Activated naive CD8-positive, alpha-beta T cell treated with anti-CD3 and anti-CD28 coated beads, Interleukin-2, amount 50 U/mL, for 24 hours (primary cell): Measurements from ENCODE around the gene POLR1B.
"Not testable (repeated sequence)": the region's sequence is repeated elsewhere in the genome, so short reads cannot be mapped to it uniquely, and the experiment has no call there.

Experiments used
- ATAC-seq: fragments of 150-1000 bp; cut with Tn5 transposase; one replicate; pipeline ENCODE4 v1.10.0; 2021
- DNase-seq: peaks from one replicate; pipeline ENCODE4 v3.0.0; 2021
- H3K27ac Mint-ChIP-seq: one replicate; pipeline ENCODE4 v1.8.0; 2021; ENCODE audit warnings: mild to moderate bottlenecking, mixed read lengths
- H3K27me3 Mint-ChIP-seq: one replicate; pipeline ENCODE4 v1.8.0; 2021; ENCODE audit warnings: mixed read lengths
- H3K36me3 Mint-ChIP-seq: one replicate; pipeline ENCODE4 v1.8.0; 2021; ENCODE audit warnings: low read depth, mixed read lengths
- H3K4me1 Mint-ChIP-seq: one replicate; pipeline ENCODE4 v1.8.0; 2021; ENCODE audit warnings: mixed read lengths
- H3K4me3 Mint-ChIP-seq: one replicate; pipeline ENCODE4 v1.8.0; 2021; ENCODE audit warnings: mild to moderate bottlenecking, moderate library complexity, mixed read lengths
- H3K9me3 Mint-ChIP-seq: one replicate; pipeline ENCODE4 v1.8.0; 2021; ENCODE audit warnings: mixed read lengths

The POLR1B gene

GRCh38 chr2:112601754-112602153 is 59.5 kb downstream of the POLR1B start:
- Mint-ChIP-seq H3K27me3 (no peaks in the 10 kb centered on the region), H3K4me3 (no peak overlapping the region), H3K27ac (no peak overlapping the region), H3K36me3 (no peaks in the 10 kb centered on the region), H3K9me3 (no peaks in the 10 kb centered on the region), H3K4me1 (peaks cover 4% of the 10 kb centered on the region)
- ATAC-seq, result no peak
- DNase-seq, result no peak

GRCh38 chr2:112602917-112603316 is 60.7 kb downstream of the POLR1B start:
- Mint-ChIP-seq H3K9me3 (no peaks in the 10 kb centered on the region), H3K4me1 (peaks cover 4% of the 10 kb centered on the region), H3K4me3 (no peak overlapping the region), H3K27ac (no peak overlapping the region), H3K27me3 (no peaks in the 10 kb centered on the region), H3K36me3 (no peaks in the 10 kb centered on the region)
- ATAC-seq, result no peak
- DNase-seq, result no peak

- ATAC-seq (no peak), DNase-seq (no peak)
- Mint-ChIP-seq H3K27ac (no peak overlapping the region), H3K9me3 (no peaks in the 10 kb centered on the region), H3K4me3 (no peak overlapping the region), H3K27me3 (no peaks in the 10 kb centered on the region), H3K4me1 (peaks cover 4% of the 10 kb centered on the region), H3K36me3 (no peaks in the 10 kb centered on the region)
These were observed 61.5 kb downstream of the POLR1B start for GRCh38 chr2:112603731-112604130.

- Mint-ChIP-seq H3K27me3 (no peaks in the 10 kb centered on the region), H3K36me3 (no peaks in the 10 kb centered on the region), H3K27ac (no peak overlapping the region), H3K4me3 (no peak overlapping the region), H3K4me1 (peaks cover 2% of the 10 kb centered on the region), H3K9me3 (no peaks in the 10 kb centered on the region)
- ATAC-seq, result no peak
- no peak for DNase-seq
These were observed 62.7 kb downstream of the POLR1B start for GRCh38 chr2:112604952-112605351.

GRCh38 chr2:112605926-112606325 is 63.7 kb downstream of the POLR1B start:
- H3K36me3 Mint-ChIP-seq, result no peaks in the 10 kb centered on the region
- no peak for DNase-seq
- no peaks in the 10 kb centered on the region for H3K9me3 Mint-ChIP-seq
- H3K4me1 Mint-ChIP-seq, result no peaks in the 10 kb centered on the region
- no peak for ATAC-seq
- H3K4me3 Mint-ChIP-seq, result no peak overlapping the region
- H3K27ac Mint-ChIP-seq, result no peak overlapping the region
- H3K27me3 Mint-ChIP-seq, result no peaks in the 10 kb centered on the region

- H3K27ac Mint-ChIP-seq, result no peak overlapping the region
- ATAC-seq (no peak), DNase-seq (no peak)
- no peaks in the 10 kb centered on the region for H3K36me3 Mint-ChIP-seq
- H3K4me3 Mint-ChIP-seq, result no peak overlapping the region
- no peaks in the 10 kb centered on the region for H3K4me1 Mint-ChIP-seq
- no peaks in the 10 kb centered on the region for H3K9me3 Mint-ChIP-seq
- no peaks in the 10 kb centered on the region for H3K27me3 Mint-ChIP-seq
These were observed 64.3 kb downstream of the POLR1B start for GRCh38 chr2:112606547-112606946.

GRCh38 chr2:112607680-112608438 is 65.6 kb downstream of the POLR1B start:
- no peak overlapping the region for H3K4me3 Mint-ChIP-seq
- DNase-seq (no peak), ATAC-seq (no peak)
- no peak overlapping the region for H3K27ac Mint-ChIP-seq
- no peaks in the 10 kb centered on the region for H3K36me3 Mint-ChIP-seq
- no peaks in the 10 kb centered on the region for H3K4me1 Mint-ChIP-seq
- peaks cover 2% of the 10 kb centered on the region for H3K27me3 Mint-ChIP-seq
- no peaks in the 10 kb centered on the region for H3K9me3 Mint-ChIP-seq

- H3K36me3 Mint-ChIP-seq, H3K27ac Mint-ChIP-seq, DNase-seq, ATAC-seq, H3K4me3 Mint-ChIP-seq, H3K9me3 Mint-ChIP-seq, H3K27me3 Mint-ChIP-seq, H3K4me1 Mint-ChIP-seq: not testable (repeated sequence)
These were observed 67.1 kb downstream of the POLR1B start for GRCh38 chr2:112609320-112609719.

- ATAC-seq, H3K27me3 Mint-ChIP-seq, H3K36me3 Mint-ChIP-seq, H3K4me1 Mint-ChIP-seq, H3K4me3 Mint-ChIP-seq, H3K9me3 Mint-ChIP-seq, H3K27ac Mint-ChIP-seq, DNase-seq: not testable (repeated sequence)
These were observed 70.0 kb downstream of the POLR1B start for GRCh38 chr2:112612283-112612682.

GRCh38 chr2:112614201-112614840 is 72.1 kb downstream of the POLR1B start:
- Mint-ChIP-seq H3K9me3 (no peaks in the 10 kb centered on the region), H3K36me3 (no peaks in the 10 kb centered on the region), H3K27ac (no peak overlapping the region), H3K4me3 (no peak overlapping the region), H3K4me1 (no peaks in the 10 kb centered on the region), H3K27me3 (peaks cover 2% of the 10 kb centered on the region)
- ATAC-seq, result no peak
- DNase-seq, result no peak

GRCh38 chr2:112615051-112615450 is 72.8 kb downstream of the POLR1B start:
- ATAC-seq, result no peak
- H3K36me3 Mint-ChIP-seq, result no peaks in the 10 kb centered on the region

GRCh38 chr2:112615798-112616197 is 73.5 kb downstream of the POLR1B start:
- not testable (repeated sequence) for ATAC-seq, H3K36me3 Mint-ChIP-seq, H3K27ac Mint-ChIP-seq, H3K9me3 Mint-ChIP-seq, H3K4me3 Mint-ChIP-seq, H3K27me3 Mint-ChIP-seq, H3K4me1 Mint-ChIP-seq, DNase-seq

More at GRCh38 chr2:112615051-112615450, 72.8 kb downstream of the POLR1B start:
- Mint-ChIP-seq H3K27ac (no peak overlapping the region), H3K4me3 (no peak overlapping the region), H3K4me1 (no peaks in the 10 kb centered on the region), H3K9me3 (no peaks in the 10 kb centered on the region), H3K27me3 (peaks cover 2% of the 10 kb centered on the region)
- no peak for DNase-seq

GRCh38 chr2:112618383-112618782 is 76.1 kb downstream of the POLR1B start:
- H3K4me1 Mint-ChIP-seq, result no peaks in the 10 kb centered on the region
- H3K4me3 Mint-ChIP-seq, result no peak overlapping the region
- H3K9me3 Mint-ChIP-seq, result no peaks in the 10 kb centered on the region

GRCh38 chr2:112621790-112622527 is 79.7 kb downstream of the POLR1B start:
- DNase-seq (no peak), ATAC-seq (no peak)
- no peaks in the 10 kb centered on the region for H3K36me3 Mint-ChIP-seq
- H3K4me3 Mint-ChIP-seq, result no peak overlapping the region
- H3K27me3 Mint-ChIP-seq, result no peaks in the 10 kb centered on the region
- H3K4me1 Mint-ChIP-seq, result peaks cover 22% of the 10 kb centered on the region
- H3K27ac Mint-ChIP-seq, result no peak overlapping the region
- H3K9me3 Mint-ChIP-seq, result no peaks in the 10 kb centered on the region

More at GRCh38 chr2:112618383-112618782, 76.1 kb downstream of the POLR1B start:
- ATAC-seq (no peak), DNase-seq (no peak)
- Mint-ChIP-seq H3K27me3 (no peaks in the 10 kb centered on the region), H3K27ac (no peak overlapping the region), H3K36me3 (no peaks in the 10 kb centered on the region)

- peaks cover 28% of the 10 kb centered on the region for H3K4me1 Mint-ChIP-seq
- ATAC-seq, result no peak
- no peaks in the 10 kb centered on the region for H3K36me3 Mint-ChIP-seq
- H3K9me3 Mint-ChIP-seq, result no peaks in the 10 kb centered on the region
- H3K4me3 Mint-ChIP-seq, result no peak overlapping the region
- H3K27ac Mint-ChIP-seq, result no peak overlapping the region
- no peak for DNase-seq
- H3K27me3 Mint-ChIP-seq, result no peaks in the 10 kb centered on the region
These were observed 80.2 kb downstream of the POLR1B start for GRCh38 chr2:112622528-112622849.
